Stimulated activated CD8-positive, alpha-beta memory T cell treated with anti-CD3 and anti-CD28 coated beads, Interleukin-15, amount 100 ng/mL, for 24 hours (primary cell): ENCODE data around the gene TPM3.
"Not testable (repeated sequence)": the region's sequence is repeated elsewhere in the genome, so short reads cannot be mapped to it uniquely, and the experiment has no call there.

ENCODE experiments used
- DNase-seq: peaks from one replicate; pipeline ENCODE4 v3.0.0-alpha.2; 2020; ENCODE audit warnings: low read depth

TPM3 gene

DNA sequence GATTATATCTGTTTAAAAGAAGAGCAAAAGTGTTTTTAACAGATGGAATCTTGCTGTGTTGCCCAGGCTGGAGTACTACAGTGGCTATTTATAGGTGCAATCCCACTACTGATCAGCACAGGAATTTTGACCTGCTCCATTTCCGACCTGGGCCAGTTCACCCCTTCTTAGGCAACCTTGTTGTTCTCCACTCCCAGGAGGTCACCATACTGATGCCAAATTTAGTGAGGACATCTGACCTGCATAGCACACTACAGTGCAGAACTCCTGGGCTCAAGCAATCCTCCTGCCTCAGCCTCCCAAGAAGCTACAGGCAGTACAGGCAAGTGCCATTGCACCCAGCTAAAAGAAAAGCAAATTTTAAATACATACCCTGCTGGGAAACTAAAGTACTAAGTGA is 25.7 kb downstream of the TPM3 start:
- DNase-seq: no peak

DNA sequence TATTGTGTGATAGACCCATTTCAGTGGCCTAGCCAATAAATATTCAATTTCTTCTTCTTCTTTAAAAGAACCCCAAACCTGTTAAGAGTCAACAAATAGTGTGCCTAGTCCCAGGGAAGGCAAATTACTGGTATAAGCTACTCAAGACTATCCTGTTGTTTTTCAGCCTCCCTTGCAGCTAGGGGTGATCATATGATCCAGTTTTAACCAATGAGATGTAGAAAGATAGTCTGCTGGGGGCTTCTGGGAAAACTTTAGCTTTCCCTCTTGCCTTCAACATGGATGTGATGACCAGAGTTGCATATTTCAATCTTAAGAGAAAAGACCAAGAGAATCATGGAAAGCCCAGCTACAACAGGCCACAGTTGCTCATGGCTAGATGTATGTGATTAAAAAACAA is 32.3 kb downstream of the TPM3 start:
- DNase-seq: no peak

DNA sequence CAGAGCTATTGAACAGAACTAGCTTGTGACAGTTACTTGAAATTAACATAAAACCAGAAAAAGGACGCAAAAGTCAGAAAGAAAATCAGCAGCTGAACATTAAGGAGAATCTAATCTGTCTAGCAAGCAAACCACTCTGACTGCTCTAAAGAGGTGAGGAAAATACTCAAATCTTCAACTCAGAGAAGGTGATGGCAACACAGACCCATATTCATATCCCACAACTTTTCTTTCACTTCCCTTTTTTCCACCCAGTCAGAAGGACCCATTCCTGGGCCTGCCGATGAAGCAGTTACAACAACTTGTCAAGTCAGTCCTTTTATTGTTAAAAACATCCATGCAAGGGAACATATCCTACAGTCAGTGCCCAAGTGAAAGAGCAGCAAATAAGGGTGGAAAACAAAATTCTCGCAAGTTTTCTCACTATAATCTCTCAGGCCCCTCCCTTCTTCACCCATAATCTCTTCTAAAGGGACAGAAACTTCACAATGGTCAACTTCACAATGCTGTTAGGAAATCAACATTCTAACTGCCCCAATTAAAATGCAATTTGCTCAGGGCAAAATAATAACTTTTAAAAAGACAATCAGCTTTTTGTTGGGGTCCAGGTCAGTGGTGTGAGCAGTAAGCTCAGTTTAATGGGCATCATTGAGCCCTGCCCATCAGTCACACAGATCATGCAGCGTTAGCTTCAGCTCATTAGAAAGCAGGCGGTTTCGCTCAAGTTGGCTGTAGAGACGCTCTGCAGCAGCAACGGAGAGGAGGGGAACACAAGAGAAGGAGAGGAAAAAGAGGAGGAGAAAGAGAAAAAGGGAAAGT is 33.4 kb downstream of the TPM3 start:
- DNase-seq: no peak

DNA sequence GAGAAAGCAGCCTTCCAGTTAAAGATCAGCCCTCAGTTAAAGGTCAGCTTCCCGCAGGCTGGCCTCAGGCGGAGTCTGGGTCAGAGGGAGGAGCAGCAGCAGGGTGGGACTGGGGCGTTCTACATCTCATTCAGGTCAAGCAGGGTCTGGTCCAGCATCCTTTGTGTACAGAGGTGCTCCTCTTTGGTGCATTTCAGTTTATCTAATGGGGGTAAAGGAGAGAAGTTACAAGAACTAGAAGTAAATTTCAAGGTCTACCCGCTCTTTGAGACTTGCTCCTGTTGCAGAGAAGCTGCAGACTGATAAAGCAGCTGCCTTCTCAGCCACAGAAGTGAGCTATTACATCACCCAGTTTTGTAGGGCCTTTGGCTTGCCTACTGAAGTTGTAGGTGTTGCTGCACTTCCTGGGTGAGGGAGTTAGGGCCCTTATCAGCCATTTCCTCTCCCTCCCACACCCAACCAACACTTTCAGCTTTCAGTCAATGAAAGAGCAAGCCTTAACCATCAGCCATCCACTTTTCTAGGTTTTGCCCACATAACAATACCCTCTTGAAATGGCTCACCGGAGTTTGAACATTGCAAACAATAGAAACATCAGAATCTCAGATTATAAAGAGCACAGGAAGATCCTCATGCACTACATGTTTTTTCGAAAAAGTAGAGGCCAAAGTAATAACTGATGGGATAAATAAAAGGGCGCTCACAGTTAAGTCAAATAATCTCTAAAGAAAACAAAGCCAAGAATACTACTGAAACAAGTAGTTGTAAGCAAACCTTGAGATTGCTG is 34.2 kb downstream of the TPM3 start:
- DNase-seq: no peak

DNA sequence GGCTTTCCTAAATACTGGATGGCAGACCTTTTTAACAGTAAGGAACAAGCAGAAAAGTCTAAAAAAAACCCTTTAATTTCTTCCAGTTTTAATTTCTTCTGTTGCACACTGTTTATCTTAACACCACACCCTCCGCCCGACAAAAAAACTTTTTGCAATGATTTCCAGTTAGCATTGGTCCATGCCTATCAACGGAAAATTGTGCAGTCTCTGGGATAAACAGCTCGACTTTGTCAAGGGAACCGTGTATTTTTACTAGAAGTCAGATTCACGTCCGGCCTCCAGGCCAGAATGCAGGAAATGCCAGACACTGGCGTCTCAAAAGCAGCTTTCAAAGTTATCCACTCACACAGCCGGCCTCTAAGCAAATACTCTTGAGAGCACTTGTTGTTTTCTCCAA is 36.6 kb downstream of the TPM3 start:
- DNase-seq: no peak

DNA sequence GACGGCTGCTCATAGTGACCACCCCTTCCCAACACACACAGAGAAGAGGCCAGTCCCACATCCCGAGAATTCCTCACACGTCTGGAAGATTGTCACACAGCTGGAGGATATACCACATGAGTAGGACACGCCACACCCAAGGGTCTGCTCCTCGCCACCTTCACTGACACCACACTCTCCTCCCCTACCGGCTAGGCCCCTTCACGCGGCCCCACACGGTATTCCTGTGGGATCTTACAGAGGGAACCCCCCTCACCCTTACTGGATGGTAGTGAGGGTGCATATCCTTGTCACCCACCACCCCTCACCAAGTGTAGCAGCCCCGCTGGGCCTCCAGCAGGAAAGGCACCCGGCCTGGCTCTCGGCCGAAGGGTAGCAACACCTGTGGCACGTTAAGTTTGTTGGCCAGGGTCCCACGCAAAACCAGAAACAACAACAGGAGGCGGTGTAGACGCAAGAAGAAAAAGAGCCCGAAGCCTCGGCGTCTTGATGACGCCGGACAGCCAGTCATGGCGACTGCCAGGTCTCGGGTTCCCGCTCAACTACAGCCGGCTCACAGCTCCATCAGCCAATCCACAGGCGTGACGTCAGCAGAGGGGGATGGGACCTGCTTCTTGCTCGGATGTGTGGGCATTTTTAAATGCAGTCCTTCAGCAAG is 37.2 kb downstream of the TPM3 start, which contains the start of gene NUP210L:
TSS of gene NUP210L (minus strand) at position 540 of the 658 bp plus-strand sequence.
- DNase-seq: no peak

DNA sequence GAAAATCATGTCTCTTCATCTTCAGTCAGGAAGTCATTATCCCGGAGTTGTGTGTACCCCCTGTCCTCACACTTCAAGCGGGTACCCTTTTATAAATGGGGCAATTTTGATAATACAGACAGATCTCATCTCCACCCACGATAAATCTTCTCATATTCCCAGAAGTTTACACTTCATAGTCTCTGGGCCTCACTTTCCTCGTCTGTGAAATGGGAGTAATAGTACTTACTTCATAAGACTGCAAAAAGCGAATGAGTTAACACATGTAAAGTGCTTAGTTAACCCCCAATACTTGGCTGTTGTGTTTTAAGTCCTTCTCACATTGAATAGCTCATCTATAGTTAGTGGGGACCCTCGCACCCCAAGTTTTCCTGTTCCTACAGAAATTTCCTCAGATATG is 37.8 kb downstream of the TPM3 start:
- no peak for DNase-seq

DNA sequence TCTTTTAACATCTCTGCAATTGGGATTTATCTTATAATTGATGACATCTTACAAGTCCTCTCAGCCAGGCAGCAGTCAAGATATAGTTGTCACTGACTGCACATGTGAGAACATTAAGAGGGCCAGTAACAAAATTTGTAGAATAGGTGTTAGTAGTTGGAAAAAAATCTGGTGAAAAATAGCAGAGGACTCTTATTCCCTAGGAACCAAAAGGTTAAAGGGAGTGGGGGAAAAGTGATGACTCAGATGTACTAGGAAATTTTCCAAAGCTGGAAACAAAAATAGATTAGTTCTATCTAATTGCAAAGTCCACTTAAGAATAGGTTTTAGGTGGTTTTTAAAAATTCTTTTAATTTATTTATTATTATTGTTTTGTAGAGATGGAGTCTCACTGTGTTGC is 40.6 kb downstream of the TPM3 start:
- no peak for DNase-seq

DNA sequence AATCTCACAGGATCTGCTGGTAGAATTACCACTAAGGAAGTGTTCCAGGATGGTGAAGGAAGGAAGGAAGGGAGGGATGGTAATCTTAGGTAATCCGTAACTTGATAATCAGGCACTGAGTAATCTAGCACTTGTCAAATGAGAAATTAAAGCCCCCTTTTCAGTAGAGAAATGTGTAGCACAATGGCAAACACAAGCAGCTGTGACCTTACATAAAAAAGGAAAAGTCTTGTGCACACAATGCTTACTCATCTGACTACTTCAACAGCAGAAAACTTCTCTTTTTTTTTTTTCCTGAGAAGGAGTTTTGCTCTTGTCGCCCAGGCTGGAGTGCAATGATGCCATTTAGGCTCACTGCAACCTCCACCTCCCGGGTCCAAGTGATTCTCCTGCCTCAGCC is 43.1 kb downstream of the TPM3 start:
- DNase-seq: no peak

DNA sequence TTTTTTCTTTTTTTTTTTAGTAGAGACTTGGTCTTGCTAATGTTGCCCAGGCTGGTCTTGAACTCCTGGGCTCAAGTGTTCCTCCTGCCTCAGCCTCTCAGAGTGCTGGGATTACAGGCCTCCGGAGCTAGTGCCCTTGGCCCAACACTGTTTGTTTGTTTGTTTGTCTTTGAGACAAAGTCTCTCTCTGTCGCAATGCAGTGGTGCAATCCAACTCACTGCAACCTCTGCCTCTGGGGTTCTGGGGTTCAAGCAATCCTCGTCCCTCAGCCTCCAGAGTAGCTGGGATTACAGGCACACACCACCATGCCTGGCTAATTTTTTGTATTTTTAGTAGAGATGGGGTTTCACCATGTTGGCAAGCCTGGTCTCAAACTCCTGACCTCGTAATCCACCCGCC is 44.4 kb downstream of the TPM3 start:
- DNase-seq: not testable (repeated sequence)

DNA sequence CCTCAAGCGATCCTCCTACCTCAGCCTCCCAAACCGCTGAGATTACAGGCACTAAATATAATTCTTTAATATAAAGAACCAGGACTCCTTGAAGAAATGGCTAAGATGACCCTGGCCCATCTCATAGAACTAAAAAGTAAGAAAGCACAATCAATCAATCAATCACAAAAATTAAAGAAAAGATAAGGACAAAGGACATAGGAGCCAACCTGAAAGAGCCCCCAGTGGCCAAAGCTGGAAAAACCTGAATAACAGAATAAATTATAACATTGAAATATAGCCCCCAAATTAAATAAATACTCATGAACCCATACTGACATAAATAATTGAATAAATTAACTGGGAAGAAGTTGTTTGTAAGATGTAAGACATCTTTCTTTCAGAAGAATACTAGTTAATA is 45.9 kb downstream of the TPM3 start:
- DNase-seq: no peak

DNA sequence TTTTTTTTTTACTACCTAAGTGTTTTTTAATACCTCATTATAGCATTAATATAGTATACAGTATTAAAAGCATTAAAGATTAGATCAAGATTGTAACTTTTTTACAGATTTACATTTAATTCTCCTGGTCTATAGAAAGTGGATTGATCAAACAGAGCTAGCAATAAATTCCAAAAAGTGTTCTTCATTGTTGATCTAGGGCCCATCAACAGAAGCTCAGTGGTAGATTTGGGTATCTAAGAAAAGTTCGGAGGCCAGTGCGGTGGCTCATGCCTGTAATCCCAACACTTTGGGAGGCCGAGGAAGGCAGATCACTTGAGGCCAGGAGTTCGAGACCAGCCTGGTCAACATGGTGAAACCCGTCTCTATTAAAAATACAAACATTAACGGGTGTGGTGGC is 49.5 kb downstream of the TPM3 start:
- no peak for DNase-seq

DNA sequence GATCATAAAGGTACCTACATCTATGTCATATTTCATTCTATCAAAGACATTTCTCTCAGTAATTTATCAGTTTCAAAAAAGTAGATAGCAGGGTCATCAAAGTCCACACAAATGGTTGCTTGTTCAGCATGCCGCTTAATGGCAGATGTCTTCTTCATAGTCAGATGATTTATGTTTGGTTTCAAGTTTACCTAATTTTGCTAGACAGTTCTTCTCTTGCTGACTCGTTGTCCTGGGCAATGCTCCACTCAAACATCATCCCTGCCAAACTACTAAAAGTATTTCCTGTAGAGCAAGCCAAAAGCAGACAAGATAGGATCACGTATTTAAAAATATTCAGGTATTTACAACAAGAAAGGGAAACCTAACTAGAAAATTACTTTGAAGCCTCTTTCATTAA is 50.7 kb downstream of the TPM3 start:
- DNase-seq: no peak

DNA sequence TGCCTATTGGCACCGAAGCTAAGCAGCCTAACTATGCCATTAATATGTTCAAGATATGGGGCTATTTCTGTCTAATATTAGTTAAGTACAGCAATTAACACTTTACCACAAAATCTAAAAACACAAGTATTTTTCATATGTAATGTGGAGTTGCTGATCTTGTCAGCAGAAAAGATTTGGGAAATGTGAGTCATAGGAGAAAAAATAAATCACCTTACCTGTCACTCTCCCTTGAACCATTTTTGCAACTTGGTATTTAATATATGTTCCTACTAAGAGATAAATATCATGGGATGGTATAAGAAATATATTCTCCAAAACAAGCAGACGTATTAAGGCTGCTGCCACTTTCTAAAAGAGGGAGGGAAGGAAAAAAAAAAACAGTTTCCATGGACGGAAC is 54.0 kb downstream of the TPM3 start:
- DNase-seq: no peak

DNA sequence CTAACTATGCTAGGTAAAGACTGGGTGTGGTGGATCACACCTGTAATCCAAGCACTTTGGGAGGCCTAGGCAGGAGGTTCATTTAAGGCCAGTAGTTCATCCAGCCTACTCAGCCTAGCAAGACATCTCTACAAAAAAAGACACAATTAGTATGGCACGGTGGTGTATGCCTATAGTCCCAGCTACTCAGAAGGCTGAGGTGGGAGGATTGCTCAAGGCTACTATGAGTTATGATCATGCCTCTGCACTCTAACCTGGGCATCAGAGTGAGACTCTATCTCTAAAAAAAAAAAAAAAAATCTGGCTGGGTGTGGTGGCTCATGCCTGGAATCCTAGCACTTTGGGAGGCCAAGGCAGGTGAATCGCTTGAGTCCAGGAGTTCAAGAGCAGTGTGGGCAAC is 58.6 kb downstream of the TPM3 start:
- no peak for DNase-seq

DNA sequence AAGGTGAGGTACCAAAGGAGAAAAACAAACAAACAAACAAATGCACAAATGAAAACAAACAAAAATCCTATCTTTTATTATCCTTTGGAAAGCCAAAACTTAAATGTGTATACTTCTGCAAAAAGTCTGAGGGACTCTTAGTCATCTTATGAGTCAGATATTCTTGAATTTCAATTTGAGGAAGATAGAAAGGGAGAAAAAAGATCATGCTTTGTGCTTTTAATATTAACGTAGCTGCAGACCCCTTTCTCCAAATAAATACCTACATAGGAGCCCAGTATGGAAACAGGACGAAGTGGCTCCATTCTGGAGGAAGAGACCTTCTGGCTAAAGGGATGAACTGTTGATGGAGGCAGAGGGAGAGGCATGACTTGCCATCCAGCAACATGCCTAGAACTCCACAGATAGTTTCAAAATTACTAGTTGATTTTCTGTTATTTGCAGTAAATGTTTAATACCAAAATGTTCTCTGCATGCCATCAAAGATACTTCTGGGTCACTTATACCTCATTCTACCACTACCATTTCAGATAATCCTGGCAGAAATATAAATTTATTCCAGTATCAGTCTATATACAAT is 62.4 kb downstream of the TPM3 start:
- DNase-seq: no peak

DNA sequence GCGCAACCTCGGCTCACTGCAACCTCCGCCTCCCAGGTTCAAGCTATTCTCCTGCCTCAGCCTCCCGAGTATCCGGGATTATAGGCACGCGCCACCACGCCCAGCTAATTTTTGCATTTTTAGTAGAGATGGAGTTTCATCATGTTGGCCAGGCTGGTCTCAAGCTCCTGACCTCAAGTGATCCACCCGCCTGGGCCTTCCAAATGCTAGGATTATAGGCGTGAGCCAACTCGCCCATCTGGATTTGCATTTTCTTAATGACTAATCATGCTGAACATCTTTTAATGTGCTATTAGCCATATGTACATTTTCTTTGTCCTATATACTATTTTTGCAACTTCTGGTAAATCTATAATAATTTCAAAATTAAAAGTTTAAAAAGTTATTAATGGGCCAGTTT is 68.7 kb downstream of the TPM3 start:
- DNase-seq: not testable (repeated sequence)

DNA sequence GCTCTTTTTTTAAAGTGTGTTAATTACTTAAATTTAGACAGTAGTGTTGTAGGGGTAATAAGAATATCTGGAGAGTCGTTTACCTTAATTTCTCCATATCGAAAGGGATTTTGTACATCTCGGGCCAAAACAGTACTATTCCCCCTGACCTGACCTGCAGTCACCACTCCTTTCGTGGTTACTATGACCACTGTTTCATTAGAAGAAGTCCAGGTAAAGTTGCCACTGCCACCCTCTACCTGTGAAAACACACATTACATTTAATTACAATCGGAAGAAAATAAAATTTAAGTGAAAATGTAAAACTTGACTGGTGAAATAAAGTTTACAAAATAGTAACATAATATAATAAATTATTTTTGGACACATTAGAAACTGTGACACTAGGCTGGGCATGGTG is 74.3 kb downstream of the TPM3 start:
- DNase-seq: no peak

DNA sequence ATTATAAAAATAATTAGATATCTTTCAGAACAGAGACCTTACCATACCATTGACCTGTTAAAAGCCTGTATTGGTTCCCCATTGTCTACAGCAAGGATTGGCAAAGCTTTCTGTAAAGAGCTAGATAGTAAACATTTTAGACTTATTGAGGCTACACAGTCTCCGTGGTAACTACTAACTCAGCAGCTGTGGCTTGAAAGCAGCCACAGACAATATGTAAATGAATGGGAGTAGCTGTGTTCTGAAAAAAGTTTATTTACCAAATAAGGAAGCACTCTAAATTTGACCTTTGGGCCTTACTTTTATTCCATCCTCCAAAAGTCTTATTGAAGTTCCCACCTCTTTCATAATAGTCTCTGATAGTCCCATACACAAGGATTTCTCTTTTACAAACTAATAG is 76.7 kb downstream of the TPM3 start:
- no peak for DNase-seq
